HepG2 (cell line): ENCODE measurements around the gene VSIG10L. TPM values are rescaled to one million over a fixed set of nuclear protein-coding genes. Genes with fewer than 3 reads are reported as not detected.

Source experiments
- ASH2L ChIP-seq: fragments of 300-600, 200-600 bp; sonication (generic); IDR thresholded peaks from 2 replicates; pipeline ENCODE4 v1.7.0; 2017; ENCODE audit warnings: low read depth, mild to moderate bottlenecking, moderate library complexity, mixed read lengths, low read length; ENCODE audit not compliant: insufficient read length
- CSRNP1 ChIP-seq: sonication (generic); formaldehyde crosslinking; IDR thresholded peaks from 2 replicates; pipeline ENCODE4 v1.8.1; 2023; ENCODE audit warnings: mild to moderate bottlenecking, missing genetic modification reagents
- DR1 ChIP-seq: sonication (generic); formaldehyde crosslinking; IDR thresholded peaks from 2 replicates; pipeline ENCODE4 v1.8.0; 2021; ENCODE audit warnings: mild to moderate bottlenecking, missing genetic modification reagents, inconsistent platforms
- FLYWCH1 ChIP-seq: sonication (generic); formaldehyde crosslinking; IDR thresholded peaks from 2 replicates; pipeline ENCODE4 v1.8.1; 2023; ENCODE audit warnings: mild to moderate bottlenecking, missing genetic modification reagents
- FOXM1 ChIP-seq: sonication (generic); formaldehyde crosslinking; IDR thresholded peaks from 2 replicates; pipeline ENCODE4 v1.5.0; 2020; ENCODE audit warnings: missing genetic modification reagents
- HNF4A ChIP-seq: sonication (generic); formaldehyde crosslinking; IDR thresholded peaks from 2 replicates; pipeline ENCODE4 v1.4.0; 2020; ENCODE audit warnings: missing genetic modification reagents
- NFIC ChIP-seq: IDR thresholded peaks from 2 replicates; pipeline ENCODE4 v1.6.1; 2012; ENCODE audit warnings: mild to moderate bottlenecking, low read length, inconsistent platforms
- NFKB2 ChIP-seq: sonication (generic); formaldehyde crosslinking; IDR thresholded peaks from 2 replicates; pipeline ENCODE4 v1.4.0; 2020; ENCODE audit warnings: missing genetic modification reagents, borderline replicate concordance
- NONO ChIP-seq, 2 experiments: fragments of 450-650 bp in 1 of 2; sonication (generic) in 1 of 2; formaldehyde crosslinking in 1 of 2; IDR thresholded peaks in 1 of 2; conservative IDR thresholded peaks in 1 of 2; 2 replicates each; pipeline versions ENCODE4 v1.6.1 to v1.8.0; 2017 to 2022; ENCODE audit warnings: mild to moderate bottlenecking in 1 of 2, missing genetic modification reagents in 1 of 2, moderate library complexity in 1 of 2
- NR2F1 ChIP-seq, 2 experiments: fragments of 450-650 bp in 1 of 2; formaldehyde crosslinking in 1 of 2; IDR thresholded peaks; 2 replicates each; pipeline versions ENCODE4 v1.5.0 to v1.6.1; 2016 to 2020; ENCODE audit warnings: mild to moderate bottlenecking in 1 of 2, missing compliant biosample characterization in 1 of 2, missing genetic modification reagents in 1 of 2, moderate library complexity in 1 of 2
- NR2F2 ChIP-seq: IDR thresholded peaks from 2 replicates; pipeline ENCODE4 v1.6.1; 2012; ENCODE audit warnings: low read depth, inconsistent platforms, borderline replicate concordance
- POLR2AphosphoS5 ChIP-seq: IDR thresholded peaks from 2 replicates; pipeline ENCODE4 v1.6.1; 2012; ENCODE audit warnings: low read depth, low read length
- TEF ChIP-seq: sonication (generic); formaldehyde crosslinking; IDR thresholded peaks from 2 replicates; pipeline ENCODE4 v1.5.0; 2020; ENCODE audit warnings: missing genetic modification reagents
- TRIM22 ChIP-seq: fragments of 450-650 bp; IDR thresholded peaks from 2 replicates; pipeline ENCODE4 v1.6.1; 2017
- ZFY ChIP-seq: sonication (generic); formaldehyde crosslinking; IDR thresholded peaks from 2 replicates; pipeline ENCODE4 v1.4.0; 2020; ENCODE audit warnings: missing genetic modification reagents
- ZNF138 ChIP-seq: sonication (generic); formaldehyde crosslinking; IDR thresholded peaks from 2 replicates; pipeline ENCODE4 v1.5.0; 2020; ENCODE audit warnings: mild to moderate bottlenecking, low read depth, missing genetic modification reagents
- ZNF281 ChIP-seq: sonication (generic); formaldehyde crosslinking; IDR thresholded peaks from 2 replicates; pipeline ENCODE4 v1.4.0; 2020; ENCODE audit warnings: missing genetic modification reagents, borderline replicate concordance
- ZNF333 ChIP-seq: sonication (generic); formaldehyde crosslinking; IDR thresholded peaks from 2 replicates; pipeline ENCODE4 v1.4.0; 2020; ENCODE audit warnings: mild to moderate bottlenecking, missing genetic modification reagents, borderline replicate concordance
- ZNF512 ChIP-seq: sonication (generic); formaldehyde crosslinking; IDR thresholded peaks from 2 replicates; pipeline ENCODE4 v1.4.0; 2020; ENCODE audit warnings: mild to moderate bottlenecking, missing genetic modification reagents
- ZNF816 ChIP-seq: sonication (generic); formaldehyde crosslinking; IDR thresholded peaks from 2 replicates; pipeline ENCODE4 v1.8.0; 2022; ENCODE audit warnings: missing genetic modification reagents, mild to moderate bottlenecking, borderline replicate concordance
- polyA plus RNA-seq, 8 experiments: library from polyadenylated mRNA; depleted of rRNA in 3 of 8; stranded (reverse) in 7 of 8; unstranded in 1 of 8; fragments of >200 nt; fragmentation: Illumina TruSeq in 4 of 8; extraction: Trizol in 4 of 8; gene quantifications; 2 replicates each; pipeline versions ENCODE4 v1.2.1 to v1.2.3, GENCODE V29; 2011 to 2016; ENCODE audit warnings: low read depth in 4 of 8, missing spikeins in 1 of 8, mixed read lengths in 1 of 8; ENCODE audit not compliant: insufficient read depth in 1 of 8
- total RNA-seq, 5 experiments: library from RNA; depleted of rRNA; stranded (reverse); fragments of >200 nt; fragmentation: Illumina TruSeq; extraction: Trizol; gene quantifications; 2 replicates each; pipeline ENCODE4 v1.2.3, GENCODE V29; 2016; ENCODE audit warnings: low read depth in 1 of 5
- TF ChIP-seq, protein P1 (sequence below): sonication (generic); formaldehyde crosslinking; IDR thresholded peaks from 2 replicates; pipeline ENCODE4 v1.4.0; 2020; ENCODE audit warnings: mild to moderate bottlenecking, missing genetic modification reagents

Gene VSIG10L
- total and polyA plus RNA-seq, 2 of the 13 experiments (the other 11 are each of a cell fraction or from before 2014, with no cell fraction given) = 2.7 to 8.5 TPM

DNA sequence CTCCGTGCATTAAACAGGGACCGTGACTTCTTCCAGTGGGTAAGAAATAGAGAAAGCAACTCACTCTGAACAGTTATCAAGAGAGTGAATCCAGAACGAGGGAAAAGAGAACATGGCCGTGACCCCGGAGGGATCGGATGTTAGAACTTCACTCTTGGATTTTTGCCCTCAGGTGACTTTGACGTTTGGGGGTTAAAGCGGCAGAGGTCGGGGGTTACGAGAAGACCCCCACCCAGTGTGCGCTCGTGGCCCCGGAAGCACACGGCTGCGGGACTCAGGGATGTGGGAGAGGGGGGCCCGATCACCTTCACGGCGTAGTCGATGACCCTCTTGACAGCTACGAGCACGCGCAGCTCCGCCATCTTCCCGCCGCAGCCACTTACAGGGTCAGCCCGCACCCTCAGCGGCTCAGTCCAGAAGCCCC is 24.0 kb upstream of the VSIG10L start, which contains the start of gene ETFB (continued):
- TF ChIP-seq TRIM22 = no peak
- TF ChIP-seq TEF (CRISPR knock-in tag) = 0 out of 2 replicates have a peak, but pooled peaks have one; percentile 30
- no peak; the same call in 1 of the 2 replicates for TF ChIP-seq DR1
- TF ChIP-seq FOXM1 (CRISPR knock-in tag) = no peak
- TF ChIP-seq NR2F2 = peak; percentile 70; the same call in 1 of the 2 replicates
- TF ChIP-seq ZNF333 (CRISPR knock-in tag) = no peak
- TF ChIP-seq NR2F1 (CRISPR knock-in tag; IDR thresholded peaks at IDR 0.05) = peak in 1 of 2 experiments; percentile 41; a peak in 1 of 4 replicates
- TF ChIP-seq NFIC = peak; percentile 15; the same call in 1 of the 2 replicates
- TF ChIP-seq ZNF138 (CRISPR knock-in tag) = no peak
- no peak for TF ChIP-seq NONO (IDR thresholded peaks at IDR 0.05)
- peak; percentile 48 for TF ChIP-seq NONO (CRISPR knock-in tag; conservative IDR thresholded peaks at IDR 0.05)
- TF ChIP-seq HNF4A (CRISPR knock-in tag) = 0 out of 2 replicates have a peak, but pooled peaks have one; percentile 4
- no peak for TF ChIP-seq ZNF281 (CRISPR knock-in tag)
- 0 out of 2 replicates have a peak, but pooled peaks have one; percentile 53 for TF ChIP-seq FLYWCH1 (CRISPR knock-in tag)
- no peak for TF ChIP-seq ZNF512 (CRISPR knock-in tag)
- TF ChIP-seq, protein P1, sequence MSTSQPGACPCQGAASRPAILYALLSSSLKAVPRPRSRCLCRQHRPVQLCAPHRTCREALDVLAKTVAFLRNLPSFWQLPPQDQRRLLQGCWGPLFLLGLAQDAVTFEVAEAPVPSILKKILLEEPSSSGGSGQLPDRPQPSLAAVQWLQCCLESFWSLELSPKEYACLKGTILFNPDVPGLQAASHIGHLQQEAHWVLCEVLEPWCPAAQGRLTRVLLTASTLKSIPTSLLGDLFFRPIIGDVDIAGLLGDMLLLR (CRISPR knock-in tag) = no peak
- peak; percentile 35; the same call in 1 of the 2 replicates for TF ChIP-seq ZFY (CRISPR knock-in tag)
- TF ChIP-seq CSRNP1 (CRISPR knock-in tag) = no peak
- TF ChIP-seq ZNF816 (CRISPR knock-in tag) = peak; percentile 76; the same call in 1 of the 2 replicates
- peak; percentile 14 for TF ChIP-seq ASH2L
- no peak for TF ChIP-seq NFKB2 (CRISPR knock-in tag)
- peak; percentile 15; the same call in 1 of the 2 replicates for TF ChIP-seq POLR2AphosphoS5
